ENCODE results near the gene TRIML2. TPM values are rescaled to one million over a fixed set of nuclear protein-coding genes. Genes with fewer than 3 reads are reported as not detected.

Gene TRIML2
- total and polyA plus RNA-seq, 7 experiments from 2014 or later = not detected

DNA sequence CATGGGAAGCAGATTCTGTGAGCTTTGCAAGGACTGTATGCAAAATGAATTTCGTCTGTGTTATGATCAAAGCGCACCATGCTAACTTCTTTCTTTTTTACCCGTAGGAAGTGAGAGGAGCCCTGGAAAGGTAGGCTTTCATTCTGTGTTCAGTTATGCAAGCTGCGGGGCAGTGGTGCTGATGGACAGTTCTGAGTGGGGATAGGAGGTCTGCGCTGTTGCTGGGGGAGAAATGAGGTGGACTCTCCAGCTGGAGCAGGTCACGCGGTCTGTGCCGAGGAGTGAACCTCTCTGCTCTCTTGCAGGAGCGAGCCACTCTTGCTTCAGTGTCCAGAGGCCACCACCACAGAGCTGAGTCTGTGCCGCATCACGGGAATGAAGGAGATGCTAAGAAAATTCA is 34.3 kb upstream of the TRIML2 start:
- no peak overlapping the region for H3K27ac ChIP-seq (ENCODE audit: low read depth, low read length)
- DNase-seq (no peak), ATAC-seq (no peak)
- no peak overlapping the region for H3K4me3 ChIP-seq (ENCODE audit: low read length)
- ChIA-PET CTCF (no interaction called here), POLR2A (no interaction called here)
- H3K4me1 Mint-ChIP-seq = no peaks in the 10 kb centered on the region
- no peaks in the 10 kb centered on the region for H3K4me1 ChIP-seq (ENCODE audit: control insufficient read depth in 2 of 2, insufficient read depth in 2 of 2, low read length in 2 of 2)
- H3K27ac Mint-ChIP-seq = no peak overlapping the region
- H3K36me3 ChIP-seq (ENCODE audit: control insufficient read depth in 2 of 3, insufficient read depth in 3 of 3, low read length in 3 of 3) = no peaks in the 10 kb centered on the region
- H3K4me3 Mint-ChIP-seq = no peak overlapping the region
- H3K9me3 Mint-ChIP-seq = peaks cover 0 to 30% (median 8%) of the 10 kb centered on the region in 11 donors
- intact Hi-C loops (cut with micrococcal nuclease) = no loop called here
- H3K27me3 Mint-ChIP-seq = peaks cover 0 to 4% (median 0%) of the 10 kb centered on the region in 5 donors
- H3K9me3 ChIP-seq (ENCODE audit: control insufficient read depth in 2 of 3, low read length in 3 of 3) = no peaks in the 10 kb centered on the region
- H3K36me3 Mint-ChIP-seq = no peaks in the 10 kb centered on the region
- no peaks in the 10 kb centered on the region for H3K27me3 ChIP-seq (ENCODE audit: control insufficient read depth in 2 of 2, insufficient read depth in 2 of 2, low read length in 2 of 2)

GRCh38 chr4:188139671-188140070 is 30.3 kb upstream of the TRIML2 start:
- no peak overlapping the region for H3K4me3 ChIP-seq (ENCODE audit: low read length)
- ChIA-PET CTCF (no interaction called here), POLR2A (no interaction called here)
- H3K27me3 Mint-ChIP-seq = peaks cover 0 to 4% (median 0%) of the 10 kb centered on the region in 5 donors
- no peak overlapping the region for H3K4me3 Mint-ChIP-seq
- no peaks in the 10 kb centered on the region for H3K36me3 Mint-ChIP-seq
- peaks cover 0 to 24% (median 5%) of the 10 kb centered on the region in 11 donors for H3K9me3 Mint-ChIP-seq
- H3K27ac ChIP-seq (ENCODE audit: low read depth, low read length) = no peak overlapping the region
- no peaks in the 10 kb centered on the region for H3K36me3 ChIP-seq (ENCODE audit: control insufficient read depth in 2 of 3, insufficient read depth in 3 of 3, low read length in 3 of 3)
- intact Hi-C loops (cut with micrococcal nuclease) = no loop called here
- ATAC-seq (no peak), DNase-seq (no peak)
- no peaks in the 10 kb centered on the region for H3K4me1 ChIP-seq (ENCODE audit: control insufficient read depth in 2 of 2, insufficient read depth in 2 of 2, low read length in 2 of 2)
- H3K27me3 ChIP-seq (ENCODE audit: control insufficient read depth in 2 of 2, insufficient read depth in 2 of 2, low read length in 2 of 2) = no peaks in the 10 kb centered on the region
- H3K27ac Mint-ChIP-seq = no peak overlapping the region
- H3K9me3 ChIP-seq (ENCODE audit: control insufficient read depth in 2 of 3, low read length in 3 of 3) = no peaks in the 10 kb centered on the region
- H3K4me1 Mint-ChIP-seq = no peaks in the 10 kb centered on the region

GRCh38 chr4:188139141-188139540 is 29.7 kb upstream of the TRIML2 start, which contains the start of gene TRIML1:
Gene TRIML1, plus strand, starts transcription at chr4:188139441. Its CDS starts 118 bp downstream, at chr4:188139559.
- intact Hi-C loops (cut with micrococcal nuclease) = no loop called here
- POLR2A ChIA-PET = no interaction called here
- Mint-ChIP-seq H3K4me1 (no peaks in the 10 kb centered on the region), H3K9me3 (peaks cover 0 to 27% (median 5%) of the 10 kb centered on the region in 11 donors), H3K4me3 (no peak within 1 kb of the TSS), H3K36me3 (no peaks in the 10 kb centered on the region), H3K27ac (no peak within 1 kb of the TSS), H3K27me3 (peaks cover 0 to 4% (median 0%) of the 10 kb centered on the region in 5 donors)
- H3K27me3 ChIP-seq (ENCODE audit: control insufficient read depth in 2 of 2, insufficient read depth in 2 of 2, low read length in 2 of 2) = no peaks in the 10 kb centered on the region
- H3K27ac ChIP-seq (ENCODE audit: low read depth, low read length) = no peak within 1 kb of the TSS
- no peaks in the 10 kb centered on the region for H3K4me1 ChIP-seq (ENCODE audit: control insufficient read depth in 2 of 2, insufficient read depth in 2 of 2, low read length in 2 of 2)
- DNase-seq = no peak
- no peak for ATAC-seq
- no peak within 1 kb of the TSS for H3K4me3 ChIP-seq (ENCODE audit: low read length)
- H3K36me3 ChIP-seq (ENCODE audit: control insufficient read depth in 2 of 3, insufficient read depth in 3 of 3, low read length in 3 of 3) = no peaks in the 10 kb centered on the region
- no peaks in the 10 kb centered on the region for H3K9me3 ChIP-seq (ENCODE audit: control insufficient read depth in 2 of 3, low read length in 3 of 3)
- CTCF ChIA-PET = no interaction called here

- H3K36me3 Mint-ChIP-seq = no peaks in the 10 kb centered on the region
Measured at GRCh38 chr4:188138227-188138626, 28.8 kb upstream of the TRIML2 start.

DNA sequence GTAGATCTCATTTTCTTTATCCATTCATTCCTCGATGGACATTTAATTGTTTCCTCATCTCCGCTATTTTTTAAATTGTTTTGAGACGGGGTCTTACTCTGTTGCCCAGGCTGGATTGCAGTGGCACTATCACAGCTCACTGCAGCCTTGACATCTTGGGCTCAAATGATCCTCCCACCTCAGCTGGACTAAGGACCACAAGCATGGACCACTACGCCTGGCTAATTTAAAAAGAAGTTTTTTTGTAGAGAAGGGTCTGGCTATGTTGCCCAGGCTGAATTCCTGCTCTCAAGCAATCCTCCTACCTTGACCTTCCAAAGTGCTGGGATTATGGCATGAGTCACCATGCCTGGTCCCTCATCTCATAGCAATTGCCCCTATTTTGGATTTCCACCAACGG is 22.8 kb upstream of the TRIML2 start:
- no peaks in the 10 kb centered on the region for H3K36me3 Mint-ChIP-seq
- DNase-seq (no peak), ATAC-seq (no peak)
- no peaks in the 10 kb centered on the region for H3K27me3 Mint-ChIP-seq
- H3K27ac Mint-ChIP-seq = no peak overlapping the region
- H3K4me1 ChIP-seq (ENCODE audit: control insufficient read depth in 2 of 2, insufficient read depth in 2 of 2, low read length in 2 of 2) = no peaks in the 10 kb centered on the region
- peaks cover 3 to 19% (median 6%) of the 10 kb centered on the region in 11 donors for H3K9me3 Mint-ChIP-seq
- H3K27ac ChIP-seq (ENCODE audit: low read depth, low read length) = no peak overlapping the region
- no peak overlapping the region for H3K4me3 ChIP-seq (ENCODE audit: low read length)
- no peaks in the 10 kb centered on the region for H3K9me3 ChIP-seq (ENCODE audit: control insufficient read depth in 2 of 3, low read length in 3 of 3)
- ChIA-PET CTCF (no interaction called here), POLR2A (no interaction called here)
- no peak overlapping the region for H3K4me3 Mint-ChIP-seq
- H3K27me3 ChIP-seq (ENCODE audit: control insufficient read depth in 2 of 2, insufficient read depth in 2 of 2, low read length in 2 of 2) = no peaks in the 10 kb centered on the region
- H3K36me3 ChIP-seq (ENCODE audit: control insufficient read depth in 2 of 3, insufficient read depth in 3 of 3, low read length in 3 of 3) = no peaks in the 10 kb centered on the region
- intact Hi-C loops (cut with micrococcal nuclease) = no loop called here
- H3K4me1 Mint-ChIP-seq = no peaks in the 10 kb centered on the region

More at GRCh38 chr4:188138227-188138626, 28.8 kb upstream of the TRIML2 start:
- Mint-ChIP-seq H3K4me1 (no peaks in the 10 kb centered on the region), H3K27me3 (peaks cover 0 to 4% (median 0%) of the 10 kb centered on the region in 5 donors), H3K9me3 (peaks cover 0 to 22% (median 6%) of the 10 kb centered on the region in 11 donors), H3K27ac (no peak overlapping the region), H3K4me3 (no peak overlapping the region)
- Histone ChIP-seq H3K36me3 (ENCODE audit: control insufficient read depth in 2 of 3, insufficient read depth in 3 of 3, low read length in 3 of 3) (no peaks in the 10 kb centered on the region), H3K4me1 (ENCODE audit: control insufficient read depth in 2 of 2, insufficient read depth in 2 of 2, low read length in 2 of 2) (no peaks in the 10 kb centered on the region), H3K9me3 (ENCODE audit: control insufficient read depth in 2 of 3, low read length in 3 of 3) (no peaks in the 10 kb centered on the region), H3K27ac (ENCODE audit: low read depth, low read length) (no peak overlapping the region), H3K27me3 (ENCODE audit: control insufficient read depth in 2 of 2, insufficient read depth in 2 of 2, low read length in 2 of 2) (no peaks in the 10 kb centered on the region), H3K4me3 (ENCODE audit: low read length) (no peak overlapping the region)
- CTCF ChIA-PET = interaction anchor here (0.5 kb wide), 1 partner anchor 1073 kb away, joined by 3 read pairs; no protein-coding TSS in a partner anchor
- ATAC-seq (no peak), DNase-seq (no peak)
- POLR2A ChIA-PET = no interaction called here
- intact Hi-C loops (cut with micrococcal nuclease) = no loop called here

DNA sequence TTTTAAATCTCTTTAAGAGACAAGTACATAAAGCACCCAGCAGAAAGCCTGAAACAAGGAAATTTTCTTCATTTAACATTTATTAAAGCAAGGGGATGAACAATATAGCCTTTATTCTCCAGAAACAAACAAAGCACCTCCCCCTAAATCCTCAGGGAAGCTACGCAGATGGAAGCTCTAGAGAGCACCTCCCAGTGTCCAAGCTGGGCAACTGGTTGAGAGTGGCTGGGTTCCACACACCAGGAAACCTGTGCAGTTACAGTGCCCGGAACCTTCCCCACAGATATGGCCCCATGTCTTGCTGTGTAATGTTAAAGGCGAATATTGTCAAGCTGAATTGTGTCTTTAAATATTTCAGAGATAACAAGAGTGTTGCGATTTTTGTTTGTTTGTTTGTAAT is 21.0 kb upstream of the TRIML2 start:
- no peaks in the 10 kb centered on the region for H3K27me3 ChIP-seq (ENCODE audit: control insufficient read depth in 2 of 2, insufficient read depth in 2 of 2, low read length in 2 of 2)
- no peak overlapping the region for H3K27ac ChIP-seq (ENCODE audit: low read depth, low read length)
- Mint-ChIP-seq H3K4me1 (no peaks in the 10 kb centered on the region), H3K27me3 (no peaks in the 10 kb centered on the region), H3K27ac (no peak overlapping the region), H3K4me3 (no peak overlapping the region), H3K36me3 (no peaks in the 10 kb centered on the region), H3K9me3 (peaks cover 0 to 22% (median 8%) of the 10 kb centered on the region in 11 donors)
- H3K4me1 ChIP-seq (ENCODE audit: control insufficient read depth in 2 of 2, insufficient read depth in 2 of 2, low read length in 2 of 2) = no peaks in the 10 kb centered on the region
- POLR2A ChIA-PET = no interaction called here
- H3K9me3 ChIP-seq (ENCODE audit: control insufficient read depth in 2 of 3, low read length in 3 of 3) = no peaks in the 10 kb centered on the region
- H3K4me3 ChIP-seq (ENCODE audit: low read length) = no peak overlapping the region
- no peak for DNase-seq
- intact Hi-C loops (cut with micrococcal nuclease) = no loop called here
- CTCF ChIA-PET = no interaction called here
- H3K36me3 ChIP-seq (ENCODE audit: control insufficient read depth in 2 of 3, insufficient read depth in 3 of 3, low read length in 3 of 3) = no peaks in the 10 kb centered on the region
- ATAC-seq = no peak

DNA sequence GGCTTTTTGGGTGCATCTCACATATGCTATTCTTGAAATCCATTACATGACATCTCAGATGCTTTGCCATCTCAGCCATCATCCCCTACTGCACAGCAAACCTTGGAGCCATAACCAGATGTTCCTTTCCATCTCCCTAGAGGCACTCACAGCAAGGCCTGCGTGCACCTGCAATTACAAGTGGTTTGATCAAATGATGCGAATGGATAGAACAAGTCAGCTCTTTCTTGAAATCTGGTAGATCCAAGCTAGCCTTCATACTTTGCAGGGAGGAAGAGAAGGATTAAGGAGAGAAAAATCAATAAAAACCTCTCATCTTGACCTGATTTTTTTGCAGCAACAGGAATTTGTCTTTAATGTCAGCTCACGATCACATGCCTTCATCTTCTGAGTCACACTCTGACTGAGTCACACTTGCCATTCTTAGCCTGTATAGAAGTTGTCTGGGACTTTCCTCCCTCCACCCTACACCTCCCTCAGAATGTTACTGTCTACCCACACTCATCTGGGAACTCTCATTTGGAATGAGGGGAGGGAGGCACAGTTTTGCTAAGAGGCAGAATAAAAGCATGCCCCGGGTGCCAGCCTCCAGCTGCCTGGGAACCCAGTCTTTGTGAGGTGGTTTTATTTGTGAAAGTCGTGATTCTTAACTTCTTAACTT is 17.9 kb upstream of the TRIML2 start:
- ChIA-PET CTCF (no interaction called here), POLR2A (no interaction called here)
- H3K9me3 ChIP-seq (ENCODE audit: control insufficient read depth in 2 of 3, low read length in 3 of 3) = no peaks in the 10 kb centered on the region
- ATAC-seq = no peak
- intact Hi-C loops (cut with micrococcal nuclease) = no loop called here
- no peak overlapping the region for H3K27ac Mint-ChIP-seq
- no peak overlapping the region for H3K27ac ChIP-seq (ENCODE audit: low read depth, low read length)
- no peaks in the 10 kb centered on the region for H3K4me1 ChIP-seq (ENCODE audit: control insufficient read depth in 2 of 2, insufficient read depth in 2 of 2, low read length in 2 of 2)
- DNase-seq = no peak
- no peaks in the 10 kb centered on the region for H3K4me1 Mint-ChIP-seq
- H3K4me3 ChIP-seq (ENCODE audit: low read length) = no peak overlapping the region
- H3K4me3 Mint-ChIP-seq = no peak overlapping the region
- H3K36me3 Mint-ChIP-seq = no peaks in the 10 kb centered on the region
- no peaks in the 10 kb centered on the region for H3K27me3 Mint-ChIP-seq
- H3K9me3 Mint-ChIP-seq = peaks cover 0 to 22% (median 7%) of the 10 kb centered on the region in 11 donors
- no peaks in the 10 kb centered on the region for H3K27me3 ChIP-seq (ENCODE audit: control insufficient read depth in 2 of 2, insufficient read depth in 2 of 2, low read length in 2 of 2)
- no peaks in the 10 kb centered on the region for H3K36me3 ChIP-seq (ENCODE audit: control insufficient read depth in 2 of 3, insufficient read depth in 3 of 3, low read length in 3 of 3)
